Panc1 (cell line): Measurements from ENCODE around the gene DYNLT1. TPM values are rescaled to one million over a fixed set of nuclear protein-coding genes. Genes with fewer than 3 reads are reported as not detected.

ENCODE experiments used
- ATAC-seq: fragments of 200-7000 bp; cut with Tn5 transposase; 2 replicates; pipeline ENCODE4 v1.9.1; 2020; ENCODE audit warnings: mild to moderate bottlenecking, moderate library complexity
- Bru-seq: library from RNA; stranded (reverse); fragments of 400-500 nt; gene quantifications from one replicate; lab custom pipeline; 2021; lab: Mats Ljungman, UMichigan
- BruChase-seq, 2 experiments: library from RNA; stranded (reverse); fragments of 400-500 nt; gene quantifications; one replicate each; lab custom pipeline; 2021; lab: Mats Ljungman, UMichigan
- BruUV-seq: library from RNA; stranded (reverse); fragments of 400-500 nt; replicated peaks from 2 replicates; lab custom pipeline; 2021; lab: Mats Ljungman, UMichigan
- CTCF ChIA-PET: fragments of 300-600 bp; sonication (Branson Sonifier 250); formaldehyde crosslinking; loops from one replicate; lab custom pipeline; 2022; ENCODE audit warnings: antibody characterized with exemption; lab: Charles Lee
- POLR2A ChIA-PET: fragments of 300-600 bp; sonication (Branson Sonifier 250); formaldehyde crosslinking; loops from one replicate; lab custom pipeline; 2022; ENCODE audit warnings: antibody characterized with exemption; lab: Charles Lee
- DNase-seq: peaks from one replicate; pipeline ENCODE4 v3.0.0-alpha.2; 2010; ENCODE audit warnings: low read depth, low spot score
- H3K27ac ChIP-seq: 2 replicates; pipeline ENCODE4 v1.5.1; 2011; ENCODE audit warnings: mild to moderate bottlenecking, low read length, inconsistent platforms
- H3K27me3 ChIP-seq: fragments of 200-500 bp; sonication (Bioruptor generic); 2 replicates; pipeline ENCODE4 v1.6.0; 2014; ENCODE audit warnings: low read length, inconsistent platforms; ENCODE audit not compliant: control insufficient read depth, insufficient read depth
- H3K36me3 ChIP-seq: fragments of 200-500 bp; sonication (Bioruptor generic); 2 replicates; pipeline ENCODE4 v1.5.1; 2014; ENCODE audit warnings: inconsistent platforms, mild to moderate bottlenecking, low read length, moderate library complexity; ENCODE audit not compliant: control insufficient read depth, insufficient read depth
- H3K4me1 ChIP-seq: 2 replicates; pipeline ENCODE4 v1.5.1; 2011; ENCODE audit warnings: inconsistent platforms, mild to moderate bottlenecking, low read length, moderate library complexity; ENCODE audit not compliant: control insufficient read depth, insufficient read depth
- H3K4me3 ChIP-seq, 2 experiments: 2 replicates each; pipeline ENCODE4 v1.5.1; 2011 to 2012; ENCODE audit warnings: low read depth in 2 of 2, low read length in 2 of 2, mild to moderate bottlenecking in 2 of 2, inconsistent platforms in 1 of 2, moderate library complexity in 1 of 2
- H3K9me3 ChIP-seq: fragments of 200-500 bp; sonication (Bioruptor generic); 2 replicates; pipeline ENCODE4 v1.5.1; 2014; ENCODE audit warnings: low read depth, mild to moderate bottlenecking, inconsistent platforms, low read length, moderate library complexity; ENCODE audit not compliant: control insufficient read depth, insufficient read depth
- CTCF ChIP-seq: fragments of 450-650 bp; IDR thresholded peaks from 2 replicates; pipeline ENCODE4 v1.5.1; 2017; ENCODE audit warnings: mild to moderate bottlenecking
- POLR2AphosphoS5 ChIP-seq: IDR thresholded peaks from 2 replicates; pipeline ENCODE4 v1.6.1; 2012; ENCODE audit warnings: mild to moderate bottlenecking, low read depth, low read length, moderate library complexity
- SIN3A ChIP-seq: IDR thresholded peaks from 2 replicates; pipeline ENCODE4 v1.6.1; 2012; ENCODE audit warnings: low read depth, mild to moderate bottlenecking, low read length, moderate library complexity, borderline replicate concordance; ENCODE audit not compliant: insufficient read depth
- TCF7L2 ChIP-seq: IDR thresholded peaks from 2 replicates; pipeline ENCODE4 v1.6.1; 2011; ENCODE audit warnings: mild to moderate bottlenecking, low read depth, low read length, inconsistent platforms
- in situ Hi-C: cut with HindIII; loops from 2 replicates; pipeline ENCODE4 v1.10.0; 2016; ENCODE audit warnings: low sequenced_read_pairs, low pct_unique_long_range_greater_than_20kb
- intact Hi-C: fragments of 100-400 bp; cut with micrococcal nuclease; formaldehyde crosslinking; loops from one replicate; pipeline ENCODE4 v1.10.0; 2022; ENCODE audit not compliant: unreplicated experiment
- long read RNA-seq: library from polyadenylated mRNA; unstranded; transcript quantifications from one replicate; pipeline ENCODE4 v2.0.0, GENCODE V29; 2021; ENCODE audit not compliant: unreplicated experiment
- polyA plus RNA-seq: library from polyadenylated mRNA; unstranded; fragments of >200 nt; gene quantifications from one replicate; pipeline ENCODE4 v1.2.1, GENCODE V29; 2012; ENCODE audit warnings: missing spikeins; ENCODE audit not compliant: insufficient read length
- total RNA-seq: library from RNA; stranded (reverse); gene quantifications from one replicate; pipeline ENCODE4 v1.2.1, GENCODE V29; 2021; ENCODE audit not compliant: unreplicated experiment
- TF ChIP-seq, protein P1 (sequence below), 2 experiments: IDR thresholded peaks; 2 replicates each; pipeline ENCODE4 v1.6.1; 2011 to 2012; ENCODE audit warnings: low read depth in 2 of 2, control low read depth in 1 of 2, low read length in 1 of 2, mild to moderate bottlenecking in 1 of 2, moderate library complexity in 1 of 2; ENCODE audit not compliant: insufficient read depth in 1 of 2

Gene DYNLT1
- total RNA-seq (137 TPM), Bru-seq, nascent RNA (percentile 92 among the genes with signal in this experiment), BruChase-seq, experiment 1, labeled RNA remaining after a 2-hour chase (percentile 90 among the genes with signal in this experiment), BruChase-seq, experiment 2, labeled RNA remaining after a 6-hour chase (percentile 94 among the genes with signal in this experiment)
- 105 TPM for polyA plus RNA-seq
- long read RNA-seq, transcript DYNLT1-203 (5 exons, 726 nt) = major isoform, 101 of 118 reads
- long read RNA-seq, partial matches to known transcripts = 12 of 118 reads
- long read RNA-seq, other reads (novel, unspliced or antisense) = 5 of 118 reads

DNA sequence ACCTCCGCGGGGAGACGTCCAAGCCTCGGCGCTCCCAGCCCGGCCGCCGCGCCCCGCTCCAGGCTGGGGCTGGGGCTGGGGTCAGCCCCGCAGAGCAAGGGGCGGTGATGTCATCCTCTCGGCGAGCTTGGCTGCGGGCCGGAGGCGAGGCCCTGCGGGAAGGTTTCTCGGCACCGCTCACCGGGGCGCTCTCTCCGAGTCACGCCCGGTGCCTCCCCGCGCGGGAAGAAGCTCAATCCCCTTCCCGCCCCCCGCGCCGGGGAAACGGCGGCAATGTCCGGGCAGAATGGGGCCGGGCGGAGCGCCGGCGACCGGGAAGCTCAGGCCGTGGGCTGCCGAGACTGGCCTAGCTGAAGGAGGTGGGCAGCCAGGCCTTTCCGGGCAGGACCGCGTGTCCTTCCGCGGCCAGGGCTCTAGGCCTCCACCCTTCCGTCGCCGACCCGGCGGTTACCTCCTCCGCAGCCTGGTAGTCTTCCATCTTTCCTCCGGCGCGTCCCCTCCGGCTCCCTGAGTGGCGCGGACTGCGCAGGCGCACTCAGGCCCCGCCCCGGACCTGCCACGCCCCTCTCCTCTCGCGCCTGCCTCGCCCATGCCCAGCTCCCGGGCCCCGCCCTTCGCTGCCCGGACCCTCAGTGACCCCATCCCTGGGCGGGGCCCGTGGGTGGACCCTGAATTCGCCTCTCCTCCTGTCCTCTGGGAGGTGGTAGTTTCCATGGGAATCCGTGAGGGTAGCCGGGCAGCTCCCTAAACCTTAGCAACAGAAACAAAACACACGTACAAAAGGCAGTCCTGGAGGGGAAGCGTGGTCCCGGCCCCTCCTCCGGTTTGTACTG, at the start of gene DYNLT1:
Gene DYNLT1 (minus strand): TSS at position 513 of the 833 bp plus-strand sequence. CDS start 35 bp downstream, at position 478.
- peaks cover 39% of the 10 kb centered on the region for H3K4me1 ChIP-seq

GRCh38 chr6:158688860-158689259, 44.3 kb upstream of the DYNLT1 start:
- Histone ChIP-seq H3K36me3 (no peaks in the 10 kb centered on the region), H3K27me3 (no peaks in the 10 kb centered on the region), H3K27ac (no peak overlapping the region), H3K9me3 (no peaks in the 10 kb centered on the region), H3K4me1 (no peaks in the 10 kb centered on the region), H3K4me3 (no peak overlapping the region)
- no peak for TF ChIP-seq SIN3A
- no peak for TF ChIP-seq POLR2AphosphoS5
- TF ChIP-seq CTCF = no peak
- TF ChIP-seq, protein P1, sequence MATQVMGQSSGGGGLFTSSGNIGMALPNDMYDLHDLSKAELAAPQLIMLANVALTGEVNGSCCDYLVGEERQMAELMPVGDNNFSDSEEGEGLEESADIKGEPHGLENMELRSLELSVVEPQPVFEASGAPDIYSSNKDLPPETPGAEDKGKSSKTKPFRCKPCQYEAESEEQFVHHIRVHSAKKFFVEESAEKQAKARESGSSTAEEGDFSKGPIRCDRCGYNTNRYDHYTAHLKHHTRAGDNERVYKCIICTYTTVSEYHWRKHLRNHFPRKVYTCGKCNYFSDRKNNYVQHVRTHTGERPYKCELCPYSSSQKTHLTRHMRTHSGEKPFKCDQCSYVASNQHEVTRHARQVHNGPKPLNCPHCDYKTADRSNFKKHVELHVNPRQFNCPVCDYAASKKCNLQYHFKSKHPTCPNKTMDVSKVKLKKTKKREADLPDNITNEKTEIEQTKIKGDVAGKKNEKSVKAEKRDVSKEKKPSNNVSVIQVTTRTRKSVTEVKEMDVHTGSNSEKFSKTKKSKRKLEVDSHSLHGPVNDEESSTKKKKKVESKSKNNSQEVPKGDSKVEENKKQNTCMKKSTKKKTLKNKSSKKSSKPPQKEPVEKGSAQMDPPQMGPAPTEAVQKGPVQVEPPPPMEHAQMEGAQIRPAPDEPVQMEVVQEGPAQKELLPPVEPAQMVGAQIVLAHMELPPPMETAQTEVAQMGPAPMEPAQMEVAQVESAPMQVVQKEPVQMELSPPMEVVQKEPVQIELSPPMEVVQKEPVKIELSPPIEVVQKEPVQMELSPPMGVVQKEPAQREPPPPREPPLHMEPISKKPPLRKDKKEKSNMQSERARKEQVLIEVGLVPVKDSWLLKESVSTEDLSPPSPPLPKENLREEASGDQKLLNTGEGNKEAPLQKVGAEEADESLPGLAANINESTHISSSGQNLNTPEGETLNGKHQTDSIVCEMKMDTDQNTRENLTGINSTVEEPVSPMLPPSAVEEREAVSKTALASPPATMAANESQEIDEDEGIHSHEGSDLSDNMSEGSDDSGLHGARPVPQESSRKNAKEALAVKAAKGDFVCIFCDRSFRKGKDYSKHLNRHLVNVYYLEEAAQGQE (IDR thresholded peaks at IDR 0.05; ENCODE audit: insufficient read depth in 1 of 2, low read depth in 2 of 2, low read length in 1 of 2) = no peak
- TF ChIP-seq TCF7L2 = no peak
- in situ Hi-C loops (no loop called here), intact Hi-C loops (no loop called here)
- ATAC-seq = no peak
- ChIA-PET POLR2A (interaction anchor here (0.5 kb wide), 1 partner anchor 44 kb away, joined by 3 read pairs; the partner anchor contains the start of gene DYNLT1), CTCF (no interaction called here)
- BruUV-seq = no TSS peak
- no peak for DNase-seq

More for the DNA sequence above, at the start of gene DYNLT1:
- H3K27ac ChIP-seq = peak within 1 kb of the TSS; percentile 85
- BruUV-seq = no TSS peak
- H3K36me3 ChIP-seq = peaks cover 3% of the 10 kb centered on the region; the same call in 1 of the 2 replicates
- ChIA-PET CTCF (interaction anchor here (0.9 kb wide), 1 partner anchor 430 kb away, joined by 3 read pairs; no protein-coding TSS in a partner anchor), POLR2A (interaction anchor here (0.6 to 0.8 kb wide), 4 partner anchors 16 to 59 kb away, joined by 3 to 8 read pairs (median 4); no protein-coding TSS in a partner anchor)
- intact Hi-C loops (no loop called here), in situ Hi-C loops (no loop called here)
- H3K4me3 ChIP-seq = peak within 1 kb of the TSS; percentile 74 to 90
- TF ChIP-seq CTCF (no peak), POLR2AphosphoS5 (peak; percentile 82)
- no peaks in the 10 kb centered on the region for H3K9me3 ChIP-seq
- ATAC-seq = peak; percentile 96
- peak; percentile 62 for DNase-seq
- H3K27me3 ChIP-seq = no peaks in the 10 kb centered on the region
